RWPE2 (cell line): ENCODE measurements around the gene SMAD7.
A peak's percentile ranks its signal among the peaks of the same experiment; 100 is the strongest.
"Not testable (repeated sequence)": the region's sequence is repeated elsewhere in the genome, so short reads cannot be mapped to it uniquely, and the experiment has no call there.

Experiments used
- ATAC-seq: fragments of 200-7000 bp; cut with Tn5 transposase; 3 replicates; pipeline ENCODE4 v1.9.1; 2021; ENCODE audit warnings: low read depth
- DNase-seq: peaks from one replicate; pipeline ENCODE4 v3.0.0-alpha.2; 2020; ENCODE audit warnings: low spot score
- H3K27ac ChIP-seq: fragments of 450-650 bp; 2 replicates; pipeline ENCODE4 v1.5.1; 2017; ENCODE audit warnings: mild to moderate bottlenecking; ENCODE audit not compliant: poor library complexity, severe bottlenecking
- H3K27me3 ChIP-seq: fragments of 250-450 bp; sonication (Bioruptor Pico); 2 replicates; pipeline ENCODE4 v1.5.1; 2021; ENCODE audit warnings: mild to moderate bottlenecking, moderate library complexity; ENCODE audit not compliant: insufficient read depth, poor library complexity, severe bottlenecking
- H3K36me3 ChIP-seq: fragments of 250-450 bp; sonication (Bioruptor Pico); 2 replicates; pipeline ENCODE4 v1.5.1; 2020; ENCODE audit warnings: low read depth, mild to moderate bottlenecking, moderate library complexity
- H3K4me1 ChIP-seq: fragments of 250-450 bp; sonication (Bioruptor Pico); 2 replicates; pipeline ENCODE4 v1.5.1; 2021; ENCODE audit warnings: mild to moderate bottlenecking, moderate library complexity; ENCODE audit not compliant: insufficient read depth, poor library complexity, severe bottlenecking
- H3K4me3 ChIP-seq: fragments of 250-450 bp; sonication (Bioruptor Pico); 2 replicates; pipeline ENCODE4 v1.5.1; 2021; ENCODE audit warnings: mild to moderate bottlenecking, moderate library complexity; ENCODE audit not compliant: severe bottlenecking
- H3K9me3 ChIP-seq: fragments of 250-450 bp; sonication (Bioruptor Pico); 2 replicates; pipeline ENCODE4 v1.5.1; 2021; ENCODE audit warnings: mild to moderate bottlenecking, moderate library complexity; ENCODE audit not compliant: severe bottlenecking
- TF ChIP-seq, protein P1 (sequence below): fragments of 450-650 bp; IDR thresholded peaks from one replicate; pipeline ENCODE4 v1.5.1; 2017; ENCODE audit warnings: mild to moderate bottlenecking, moderate library complexity; ENCODE audit not compliant: poor library complexity, severe bottlenecking

SMAD7 gene

DNA sequence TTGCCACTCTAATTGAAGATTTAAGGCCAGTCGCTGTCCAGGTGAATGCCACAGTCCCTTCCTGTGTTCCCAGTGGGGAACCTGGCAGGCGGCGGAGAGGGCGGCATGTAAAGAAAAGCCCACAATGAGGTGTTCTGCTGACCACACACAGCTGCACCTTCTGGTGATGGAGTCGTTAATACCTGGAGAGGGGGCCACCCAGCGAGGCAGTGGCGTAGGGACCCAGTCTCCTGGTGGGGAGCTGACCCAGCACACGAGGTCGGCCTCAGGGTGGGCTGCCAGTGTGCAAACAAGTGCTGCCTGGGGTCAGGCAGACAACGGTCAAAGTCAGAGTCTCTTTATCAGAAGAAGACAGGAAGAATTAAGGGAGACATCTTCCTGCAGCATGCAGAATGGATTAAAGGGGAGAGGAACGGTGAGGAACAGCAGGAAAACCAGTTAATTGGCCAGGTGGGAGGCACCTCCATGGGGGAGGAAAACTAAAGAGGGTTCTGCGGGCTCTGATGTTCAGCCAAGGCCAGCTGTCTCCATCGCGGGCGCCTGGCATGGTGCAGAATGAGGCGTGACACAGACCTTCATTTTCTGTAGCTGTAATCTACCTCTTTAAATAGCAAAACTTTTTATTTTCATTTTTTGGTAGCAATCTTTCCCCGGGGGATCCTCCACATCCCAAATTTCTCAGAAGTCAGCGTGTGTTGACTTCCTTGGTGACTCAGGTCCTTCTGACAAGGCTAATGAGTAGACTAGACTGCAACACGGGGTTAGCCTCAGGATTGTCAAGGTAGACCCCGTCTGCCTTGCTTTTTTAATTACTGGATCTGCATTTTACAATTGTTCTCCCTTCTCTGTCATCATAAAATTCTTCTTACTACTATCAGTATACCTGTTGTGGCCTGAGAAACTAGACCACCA lies 78.3 kb downstream of the SMAD7 start:
- Histone ChIP-seq H3K27ac (peak overlapping the region; percentile 84), H3K36me3 (no peaks in the 10 kb centered on the region), H3K9me3 (no peaks in the 10 kb centered on the region), H3K4me1 (peaks cover 14% of the 10 kb centered on the region), H3K27me3 (no peaks in the 10 kb centered on the region), H3K4me3 (no peak overlapping the region)
- TF ChIP-seq, protein P1, sequence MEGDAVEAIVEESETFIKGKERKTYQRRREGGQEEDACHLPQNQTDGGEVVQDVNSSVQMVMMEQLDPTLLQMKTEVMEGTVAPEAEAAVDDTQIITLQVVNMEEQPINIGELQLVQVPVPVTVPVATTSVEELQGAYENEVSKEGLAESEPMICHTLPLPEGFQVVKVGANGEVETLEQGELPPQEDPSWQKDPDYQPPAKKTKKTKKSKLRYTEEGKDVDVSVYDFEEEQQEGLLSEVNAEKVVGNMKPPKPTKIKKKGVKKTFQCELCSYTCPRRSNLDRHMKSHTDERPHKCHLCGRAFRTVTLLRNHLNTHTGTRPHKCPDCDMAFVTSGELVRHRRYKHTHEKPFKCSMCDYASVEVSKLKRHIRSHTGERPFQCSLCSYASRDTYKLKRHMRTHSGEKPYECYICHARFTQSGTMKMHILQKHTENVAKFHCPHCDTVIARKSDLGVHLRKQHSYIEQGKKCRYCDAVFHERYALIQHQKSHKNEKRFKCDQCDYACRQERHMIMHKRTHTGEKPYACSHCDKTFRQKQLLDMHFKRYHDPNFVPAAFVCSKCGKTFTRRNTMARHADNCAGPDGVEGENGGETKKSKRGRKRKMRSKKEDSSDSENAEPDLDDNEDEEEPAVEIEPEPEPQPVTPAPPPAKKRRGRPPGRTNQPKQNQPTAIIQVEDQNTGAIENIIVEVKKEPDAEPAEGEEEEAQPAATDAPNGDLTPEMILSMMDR, result no peak
- DNase-seq, result no peak
- peak; percentile 12; the same call in 1 of the 3 replicates for ATAC-seq

DNA sequence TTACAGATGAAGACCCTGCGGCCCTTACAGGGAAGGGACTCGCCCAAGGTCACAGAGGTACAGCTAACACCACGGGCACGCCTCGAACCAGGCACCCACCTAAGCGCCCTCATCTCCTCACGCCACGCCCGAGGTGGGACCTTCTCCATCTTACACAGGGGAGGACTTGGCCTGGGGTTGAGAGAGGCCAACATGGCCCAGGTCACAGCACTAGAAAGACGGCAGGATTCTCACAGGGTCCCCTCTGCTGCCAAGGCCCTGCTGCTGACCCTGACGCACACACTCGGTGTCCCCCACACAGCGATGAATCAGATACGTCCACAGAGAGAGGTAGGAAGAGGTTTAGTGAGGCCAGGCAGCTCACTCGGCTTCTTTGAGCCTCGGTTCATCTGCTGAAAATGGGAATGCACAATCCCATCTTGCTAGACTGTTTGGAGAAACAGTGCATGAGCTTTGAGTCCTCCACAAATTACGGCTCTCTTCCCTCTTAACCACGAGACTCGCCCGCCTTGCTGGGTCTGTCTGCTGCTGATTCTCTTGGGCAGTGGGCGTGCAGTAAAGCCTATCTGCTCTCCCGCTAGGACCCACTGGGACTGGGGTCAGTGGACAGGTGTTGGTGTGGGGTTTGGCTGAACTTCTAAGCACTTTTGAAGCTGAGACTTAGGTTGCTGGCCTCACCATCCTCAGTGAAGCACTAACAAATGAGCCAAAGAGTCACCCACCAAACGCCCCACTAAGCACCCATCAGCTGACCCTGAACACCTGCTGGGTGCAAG lies 79.2 kb downstream of the SMAD7 start:
- no peaks in the 10 kb centered on the region for H3K36me3 ChIP-seq
- TF ChIP-seq, protein P1, result no peak
- H3K9me3 ChIP-seq, result no peaks in the 10 kb centered on the region
- no peak overlapping the region for H3K27ac ChIP-seq
- ATAC-seq (no peak), DNase-seq (no peak)
- no peak overlapping the region for H3K4me3 ChIP-seq
- peaks cover 14% of the 10 kb centered on the region for H3K4me1 ChIP-seq
- H3K27me3 ChIP-seq, result no peaks in the 10 kb centered on the region

DNA sequence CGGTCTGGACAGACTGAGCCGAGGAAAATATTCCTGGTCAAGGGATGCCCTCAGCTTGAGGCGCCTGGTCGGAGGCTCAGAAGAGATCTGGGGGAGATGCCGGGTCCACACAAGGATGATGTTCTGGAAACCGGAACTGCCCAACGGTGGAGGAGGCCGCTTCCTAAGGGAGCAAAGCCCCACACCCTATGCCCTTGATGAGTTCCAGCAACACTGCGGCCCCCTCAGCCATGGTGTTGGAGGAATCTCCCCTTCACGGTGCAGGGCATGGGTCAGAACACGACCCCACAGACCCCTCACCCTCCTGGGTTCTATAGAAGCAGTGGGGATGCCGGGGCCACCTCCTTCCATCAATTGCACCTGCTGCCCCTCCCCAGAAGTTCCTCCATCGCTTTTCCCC lies 79.8 kb downstream of the SMAD7 start:
- H3K27ac ChIP-seq, H3K4me3 ChIP-seq, DNase-seq, H3K9me3 ChIP-seq, ATAC-seq, H3K27me3 ChIP-seq, H3K36me3 ChIP-seq: not testable (repeated sequence)
- peaks cover 14% of the 10 kb centered on the region for H3K4me1 ChIP-seq
